HCT116 (cell line): Measurements from ENCODE around the gene KIAA1549. TPM values are rescaled to one million over a fixed set of nuclear protein-coding genes. Genes with fewer than 3 reads are reported as not detected.

ENCODE experiments used
- ATAC-seq: fragments of 200-7000 bp; cut with Tn5 transposase; 2 replicates; pipeline ENCODE4 v1.9.1; 2020; ENCODE audit warnings: mild to moderate bottlenecking, moderate library complexity
- BruUV-seq: library from RNA; stranded (reverse); fragments of 400-500 nt; replicated peaks from 2 replicates; lab custom pipeline; 2021; lab: Mats Ljungman, UMichigan
- CTCF ChIA-PET: fragments of 300-600 bp; sonication (Branson Sonifier 250); formaldehyde crosslinking; loops from one replicate; lab custom pipeline; 2021; ENCODE audit warnings: antibody characterized with exemption; lab: Charles Lee
- POLR2A ChIA-PET: fragments of 300-600, 350-600 bp; sonication (Branson Sonifier 250); formaldehyde crosslinking; loops from one replicate; lab custom pipeline; 2021; ENCODE audit warnings: antibody characterized with exemption; lab: Charles Lee
- RAD21 ChIA-PET, 2 experiments: fragments of 300-600 bp; sonication (Branson Sonifier 250); formaldehyde crosslinking; loops; one replicate each; lab custom pipeline; 2023; ENCODE audit warnings: low total read pairs in 2 of 2; ENCODE audit not compliant: uncharacterized antibody in 2 of 2, unreplicated experiment in 2 of 2, low non-redundant PET in 1 of 2; lab: Charles Lee
- DNase-seq: peaks from one replicate; pipeline ENCODE4 v3.0.0-alpha.2; 2010; ENCODE audit warnings: low read depth, low spot score
- H2AFZ ChIP-seq: fragments of 200-600 bp; shearing (Covaris generic), sonication (generic); 2 replicates; pipeline ENCODE4 v1.6.1; 2017; ENCODE audit warnings: low read depth, mixed run types, mixed read lengths, antibody characterized with exemption, low read length; ENCODE audit not compliant: poor library complexity, severe bottlenecking
- H3K27ac ChIP-seq: 2 replicates; pipeline ENCODE4 v1.5.1; 2012; ENCODE audit warnings: low read depth, low read length
- H3K27me3 ChIP-seq: fragments of 200-600 bp; sonication (generic); 2 replicates; pipeline ENCODE4 v1.6.1; 2016; ENCODE audit warnings: mixed run types, low read length, mixed read lengths; ENCODE audit not compliant: insufficient read depth
- H3K36me3 ChIP-seq, 2 experiments: fragments of 200-500 bp in 1 of 2; fragments of 200-600 bp in 1 of 2; sonication (Bioruptor generic) in 1 of 2; sonication (generic) in 1 of 2; 2 replicates each; pipeline versions ENCODE4 v1.5.1 to v1.6.1; 2014 to 2016; ENCODE audit warnings: low read length in 2 of 2, inconsistent platforms in 1 of 2, mixed read lengths in 1 of 2, mixed run types in 1 of 2; ENCODE audit not compliant: insufficient read depth in 2 of 2, control insufficient read depth in 1 of 2
- H3K4me1 ChIP-seq, 2 experiments: fragments of 200-600 bp in 1 of 2; sonication (generic) in 1 of 2; 2 replicates each; pipeline versions ENCODE4 v1.5.1 to v1.6.1; 2012 to 2017; ENCODE audit warnings: low read length in 2 of 2, inconsistent platforms in 1 of 2, mild to moderate bottlenecking in 1 of 2, mixed read lengths in 1 of 2, mixed run types in 1 of 2, moderate library complexity in 1 of 2; ENCODE audit not compliant: insufficient read depth in 2 of 2, control insufficient read depth in 1 of 2
- H3K4me2 ChIP-seq: fragments of 200-600 bp; sonication (generic); 2 replicates; pipeline ENCODE4 v1.6.1; 2017; ENCODE audit warnings: mixed run types, low read length, mixed read lengths
- H3K4me3 ChIP-seq, 2 experiments: fragments of 200-600 bp in 1 of 2; sonication (generic) in 1 of 2; replicated peaks in 1 of 2; 2 replicates each; pipeline ENCODE4 v1.5.1; 2011 to 2016; ENCODE audit warnings: low read length in 2 of 2, control low read depth in 1 of 2, low read depth in 1 of 2, mild to moderate bottlenecking in 1 of 2, mixed read lengths in 1 of 2, mixed run types in 1 of 2
- H3K79me2 ChIP-seq: fragments of 200-600 bp; sonication (generic); 2 replicates; pipeline ENCODE4 v1.6.1; 2017; ENCODE audit warnings: mild to moderate bottlenecking, mixed run types, low read length, moderate library complexity, mixed read lengths; ENCODE audit not compliant: insufficient read depth
- H3K9ac ChIP-seq: fragments of 200-600 bp; sonication (generic); 2 replicates; pipeline ENCODE4 v1.6.1; 2016; ENCODE audit warnings: low read length, mixed read lengths
- H3K9me2 ChIP-seq: fragments of 200-600 bp; sonication (generic), shearing (Covaris generic); 2 replicates; pipeline ENCODE4 v1.6.1; 2017; ENCODE audit warnings: mixed run types, mild to moderate bottlenecking, moderate library complexity; ENCODE audit not compliant: insufficient read depth
- H3K9me3 ChIP-seq, 2 experiments: fragments of 200-500 bp in 1 of 2; fragments of 200-600 bp in 1 of 2; sonication (Bioruptor generic) in 1 of 2; sonication (generic) in 1 of 2; 2 replicates each; pipeline ENCODE4 v1.6.1; 2014 to 2017; ENCODE audit warnings: low read length in 2 of 2, mixed read lengths in 2 of 2, inconsistent platforms in 1 of 2, low read depth in 1 of 2, mild to moderate bottlenecking in 1 of 2, mixed run types in 1 of 2, moderate library complexity in 1 of 2; ENCODE audit not compliant: control insufficient read depth in 1 of 2, insufficient read depth in 1 of 2
- H4K20me1 ChIP-seq: fragments of 200-600 bp; sonication (generic), shearing (Covaris generic); 2 replicates; pipeline ENCODE4 v1.6.1; 2017; ENCODE audit warnings: mixed run types, mild to moderate bottlenecking, moderate library complexity; ENCODE audit not compliant: insufficient read depth
- CBX3 ChIP-seq: IDR thresholded peaks from 2 replicates; pipeline ENCODE4 v1.6.1; 2012; ENCODE audit warnings: low read depth
- CEBPB ChIP-seq: IDR thresholded peaks from 2 replicates; pipeline ENCODE4 v1.6.1; 2012; ENCODE audit warnings: low read depth
- CTCF ChIP-seq, 3 experiments: fragments of 200-600 bp in 1 of 3; sonication (generic) in 1 of 3; IDR thresholded peaks in 2 of 3; conservative IDR thresholded peaks in 1 of 3; 2 replicates each; pipeline ENCODE4 v1.5.1; 2012 to 2017; ENCODE audit warnings: low read depth in 2 of 3, low read length in 2 of 3, antibody characterized with exemption in 1 of 3, borderline replicate concordance in 1 of 3, control low read depth in 1 of 3, mild to moderate bottlenecking in 1 of 3, mixed read lengths in 1 of 3, mixed run types in 1 of 3, moderate library complexity in 1 of 3; ENCODE audit not compliant: insufficient read depth in 1 of 3
- EGR1 ChIP-seq: IDR thresholded peaks from 2 replicates; pipeline ENCODE4 v1.6.1; 2012; ENCODE audit warnings: low read depth
- EZH2 ChIP-seq: fragments of 200-600 bp; sonication (generic); IDR thresholded peaks from 2 replicates; pipeline ENCODE4 v1.6.1; 2017; ENCODE audit warnings: antibody characterized with exemption, mixed run types
- EZH2phosphoT487 ChIP-seq: fragments of 200-600 bp; IDR thresholded peaks from 2 replicates; pipeline ENCODE4 v1.6.1; 2018; ENCODE audit warnings: antibody characterized with exemption, borderline replicate concordance
- FOSL1 ChIP-seq: IDR thresholded peaks from 2 replicates; pipeline ENCODE4 v1.6.1; 2012; ENCODE audit warnings: low read depth
- MAX ChIP-seq: IDR thresholded peaks from 2 replicates; pipeline ENCODE4 v1.6.1; 2012
- POLR2AphosphoS5 ChIP-seq: IDR thresholded peaks from 2 replicates; pipeline ENCODE4 v1.6.1; 2011; ENCODE audit warnings: mild to moderate bottlenecking, low read depth, low read length, moderate library complexity
- RAD21 ChIP-seq: IDR thresholded peaks from 2 replicates; pipeline ENCODE4 v1.6.1; 2012; ENCODE audit warnings: low read depth, mild to moderate bottlenecking
- YY1 ChIP-seq: IDR thresholded peaks from 2 replicates; pipeline ENCODE4 v1.6.1; 2011; ENCODE audit warnings: low read length, low read depth, moderate library complexity, mild to moderate bottlenecking; ENCODE audit not compliant: insufficient replicate concordance; ENCODE audit errors: extremely low read depth
- ZNF274 ChIP-seq: fragments of 200-500 bp; sonication (Bioruptor generic); IDR thresholded peaks from 2 replicates; pipeline ENCODE4 v1.6.1; 2014; ENCODE audit warnings: mild to moderate bottlenecking, low read depth, low read length, inconsistent platforms
- intact Hi-C: fragments of 100-400 bp; cut with micrococcal nuclease; formaldehyde crosslinking; loops from 2 replicates; pipeline ENCODE4 v1.10.0; 2022
- total RNA-seq: library from RNA; stranded (reverse); gene quantifications from one replicate; pipeline ENCODE4 v1.2.1, GENCODE V29; 2021; ENCODE audit not compliant: unreplicated experiment
- TF ChIP-seq, protein P1 (sequence below): IDR thresholded peaks from 2 replicates; pipeline ENCODE4 v1.6.1; 2012; ENCODE audit warnings: low read depth

The KIAA1549 gene
- total RNA-seq, 1 experiment from 2014 or later, result 3.9 TPM

GRCh38 chr7:138819625-138820024 lies 161.6 kb downstream of the KIAA1549 start (continued):
- TF ChIP-seq, protein P1, sequence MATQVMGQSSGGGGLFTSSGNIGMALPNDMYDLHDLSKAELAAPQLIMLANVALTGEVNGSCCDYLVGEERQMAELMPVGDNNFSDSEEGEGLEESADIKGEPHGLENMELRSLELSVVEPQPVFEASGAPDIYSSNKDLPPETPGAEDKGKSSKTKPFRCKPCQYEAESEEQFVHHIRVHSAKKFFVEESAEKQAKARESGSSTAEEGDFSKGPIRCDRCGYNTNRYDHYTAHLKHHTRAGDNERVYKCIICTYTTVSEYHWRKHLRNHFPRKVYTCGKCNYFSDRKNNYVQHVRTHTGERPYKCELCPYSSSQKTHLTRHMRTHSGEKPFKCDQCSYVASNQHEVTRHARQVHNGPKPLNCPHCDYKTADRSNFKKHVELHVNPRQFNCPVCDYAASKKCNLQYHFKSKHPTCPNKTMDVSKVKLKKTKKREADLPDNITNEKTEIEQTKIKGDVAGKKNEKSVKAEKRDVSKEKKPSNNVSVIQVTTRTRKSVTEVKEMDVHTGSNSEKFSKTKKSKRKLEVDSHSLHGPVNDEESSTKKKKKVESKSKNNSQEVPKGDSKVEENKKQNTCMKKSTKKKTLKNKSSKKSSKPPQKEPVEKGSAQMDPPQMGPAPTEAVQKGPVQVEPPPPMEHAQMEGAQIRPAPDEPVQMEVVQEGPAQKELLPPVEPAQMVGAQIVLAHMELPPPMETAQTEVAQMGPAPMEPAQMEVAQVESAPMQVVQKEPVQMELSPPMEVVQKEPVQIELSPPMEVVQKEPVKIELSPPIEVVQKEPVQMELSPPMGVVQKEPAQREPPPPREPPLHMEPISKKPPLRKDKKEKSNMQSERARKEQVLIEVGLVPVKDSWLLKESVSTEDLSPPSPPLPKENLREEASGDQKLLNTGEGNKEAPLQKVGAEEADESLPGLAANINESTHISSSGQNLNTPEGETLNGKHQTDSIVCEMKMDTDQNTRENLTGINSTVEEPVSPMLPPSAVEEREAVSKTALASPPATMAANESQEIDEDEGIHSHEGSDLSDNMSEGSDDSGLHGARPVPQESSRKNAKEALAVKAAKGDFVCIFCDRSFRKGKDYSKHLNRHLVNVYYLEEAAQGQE, result no peak

DNA sequence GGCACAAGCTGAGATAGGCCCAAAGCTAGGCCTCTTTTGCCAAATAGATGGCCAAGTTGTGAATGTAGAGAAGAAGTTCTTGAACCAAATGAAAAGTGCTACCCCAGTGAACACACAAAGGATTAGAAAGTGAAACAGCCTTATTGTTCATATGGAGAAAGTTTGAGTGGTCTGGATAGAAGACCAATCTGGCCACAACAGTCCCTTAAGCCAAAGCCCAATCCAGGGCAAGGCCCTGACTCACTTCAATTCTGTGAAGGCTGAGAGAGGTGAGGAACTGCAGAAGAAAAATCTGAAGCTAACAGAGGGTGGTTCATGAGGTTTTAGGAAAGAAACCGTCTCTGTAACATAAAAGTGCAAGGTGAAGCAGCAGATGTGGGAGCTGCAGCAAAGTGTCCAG lies 164.5 kb downstream of the KIAA1549 start:
- POLR2A ChIA-PET, result no interaction called here
- H3K79me2 ChIP-seq, result no peaks in the 10 kb centered on the region
- H3K9me2 ChIP-seq, result no peaks in the 10 kb centered on the region
- no peaks in the 10 kb centered on the region for H3K4me1 ChIP-seq
- no TSS peak for BruUV-seq
- H2AFZ ChIP-seq, result no peak overlapping the region
- intact Hi-C loops, result no loop called here
- TF ChIP-seq EZH2, result no peak
- TF ChIP-seq ZNF274, result no peak
- TF ChIP-seq YY1, result no peak
- TF ChIP-seq MAX, result no peak
- no peak for TF ChIP-seq CTCF (IDR thresholded peaks at IDR 0.05 in 2 of 3, conservative IDR thresholded peaks at IDR 0.05 in 1 of 3; ENCODE audit: borderline replicate concordance in 1 of 3, insufficient read depth in 1 of 3, low read depth in 2 of 3, low read length in 2 of 3)
- TF ChIP-seq CEBPB, result no peak
- TF ChIP-seq POLR2AphosphoS5, result no peak
- TF ChIP-seq RAD21, result no peak
- no peak for TF ChIP-seq FOSL1
- TF ChIP-seq CBX3, result no peak
- TF ChIP-seq, protein P1, result no peak
- no peak for TF ChIP-seq EZH2phosphoT487
- no peak for TF ChIP-seq EGR1
- TF ChIP-seq, all 23 proteins: peak for 0
- DNase-seq (no peak), ATAC-seq (no peak)
- no peaks in the 10 kb centered on the region for H3K36me3 ChIP-seq
- no peak overlapping the region for H3K27ac ChIP-seq
- CTCF ChIA-PET, result no interaction called here
- no peak overlapping the region for H3K4me3 ChIP-seq
- H4K20me1 ChIP-seq, result no peaks in the 10 kb centered on the region
- no peaks in the 10 kb centered on the region for H3K9me3 ChIP-seq
- no peak overlapping the region for H3K4me2 ChIP-seq
- H3K27me3 ChIP-seq, result no peaks in the 10 kb centered on the region
- no peak overlapping the region for H3K9ac ChIP-seq
- RAD21 ChIA-PET, result no interaction called here
